Lung (tissue), 12 donors: ENCODE data around the gene RGS8. TPM values are rescaled to one million over a fixed set of nuclear protein-coding genes. Genes with fewer than 3 reads are reported as not detected.

Source experiments
- ATAC-seq: fragments of 200-7000 bp; cut with Tn5 transposase; one replicate; pipeline ENCODE4 v1.9.1; 2020; ENCODE audit warnings: moderate number of reproducible peaks; ENCODE audit not compliant: insufficient read depth, low FRiP score
- DNase-seq, 3 donors: peaks; one replicate each; pipeline ENCODE4 v3.0.0-alpha.2; 2013 to 2017
- H3K27ac ChIP-seq, 2 donors: one replicate each; pipeline ENCODE4 v1.5.1; 2013; ENCODE audit warnings: mild to moderate bottlenecking in 2 of 2, moderate library complexity in 2 of 2, control low read depth in 1 of 2, inconsistent platforms in 1 of 2, low read depth in 1 of 2, low read length in 1 of 2
- H3K27me3 ChIP-seq, 3 donors: one replicate each; pipeline ENCODE4 v1.5.1; 2013; ENCODE audit warnings: low read length in 2 of 3; ENCODE audit not compliant: control insufficient read depth in 3 of 3, insufficient read depth in 3 of 3
- H3K36me3 ChIP-seq, 4 donors: one replicate each; pipeline ENCODE4 v1.5.1; 2013; ENCODE audit warnings: low read length in 4 of 4, mild to moderate bottlenecking in 1 of 4, moderate library complexity in 1 of 4; ENCODE audit not compliant: control insufficient read depth in 4 of 4, insufficient read depth in 4 of 4
- H3K4me1 ChIP-seq, 5 donors: one replicate each; pipeline ENCODE4 v1.5.1; 2013; ENCODE audit warnings: low read length in 5 of 5, mild to moderate bottlenecking in 2 of 5, moderate library complexity in 1 of 5; ENCODE audit not compliant: control insufficient read depth in 5 of 5, insufficient read depth in 5 of 5
- H3K4me3 ChIP-seq: one replicate; pipeline ENCODE4 v1.5.1; 2013; ENCODE audit warnings: mild to moderate bottlenecking, control low read depth, moderate library complexity
- H3K9ac ChIP-seq, 2 donors: one replicate each; pipeline ENCODE4 v1.5.1; 2013; ENCODE audit warnings: low read length in 2 of 2, control low read depth in 1 of 2; ENCODE audit not compliant: insufficient read depth in 1 of 2
- H3K9me3 ChIP-seq, 4 donors: one replicate each; pipeline ENCODE4 v1.5.1; 2013; ENCODE audit warnings: low read length in 3 of 4, mild to moderate bottlenecking in 1 of 4, moderate library complexity in 1 of 4; ENCODE audit not compliant: control insufficient read depth in 4 of 4, insufficient read depth in 3 of 4
- WGBS, 2 donors: extraction: QIAGEN DNeasy Blood & Tissue Kit; methylation state at CpG; one replicate each; pipeline ENCODE4 v1.1.7; 2013; 5-methylcytosine and 5-hydroxymethylcytosine counted together
- polyA plus RNA-seq, 2 donors: library from polyadenylated mRNA; stranded (reverse); fragments of 200-250 nt; gene quantifications; one replicate each; pipeline ENCODE4 v1.2.1, GENCODE V29; 2013
- total RNA-seq, 2 donors: library from RNA; depleted of rRNA in 1 of 2; stranded (reverse); fragments of >200 nt in 1 of 2; gene quantifications; one replicate each; pipeline ENCODE4 v1.2.1, GENCODE V29; 2014 to 2021
- TF ChIP-seq, protein P1 (sequence below): IDR thresholded peaks from 2 replicates; pipeline ENCODE4 v1.5.1; 2012; ENCODE audit warnings: mild to moderate bottlenecking; ENCODE audit errors: control extremely low read depth, extremely low read depth
- donor health status: control.
- donor health status: control.
- donor health status: Bipolar disorder and iron deficiency.
- donor health status: healthy.
- donor health status: DM: yes; HTN: yes; CAD: no.

The RGS8 gene
- total and polyA plus RNA-seq, 4 donors: 0.02 to 0.03 (median 0.02) TPM; not detected in 1

- Histone ChIP-seq H3K27ac (no peak overlapping the region), H3K4me3 (no peak overlapping the region), H3K9me3 (no peaks in the 10 kb centered on the region), H3K27me3 (no peaks in the 10 kb centered on the region), H3K36me3 (no peaks in the 10 kb centered on the region), H3K9ac (no peak overlapping the region), H3K4me1 (no peaks in the 10 kb centered on the region)
- ATAC-seq (no peak), DNase-seq (no peak)
- 53 to 76% methylated on average over 4 of the region's 4 CpGs for WGBS, 2 donors
- TF ChIP-seq, protein P1, sequence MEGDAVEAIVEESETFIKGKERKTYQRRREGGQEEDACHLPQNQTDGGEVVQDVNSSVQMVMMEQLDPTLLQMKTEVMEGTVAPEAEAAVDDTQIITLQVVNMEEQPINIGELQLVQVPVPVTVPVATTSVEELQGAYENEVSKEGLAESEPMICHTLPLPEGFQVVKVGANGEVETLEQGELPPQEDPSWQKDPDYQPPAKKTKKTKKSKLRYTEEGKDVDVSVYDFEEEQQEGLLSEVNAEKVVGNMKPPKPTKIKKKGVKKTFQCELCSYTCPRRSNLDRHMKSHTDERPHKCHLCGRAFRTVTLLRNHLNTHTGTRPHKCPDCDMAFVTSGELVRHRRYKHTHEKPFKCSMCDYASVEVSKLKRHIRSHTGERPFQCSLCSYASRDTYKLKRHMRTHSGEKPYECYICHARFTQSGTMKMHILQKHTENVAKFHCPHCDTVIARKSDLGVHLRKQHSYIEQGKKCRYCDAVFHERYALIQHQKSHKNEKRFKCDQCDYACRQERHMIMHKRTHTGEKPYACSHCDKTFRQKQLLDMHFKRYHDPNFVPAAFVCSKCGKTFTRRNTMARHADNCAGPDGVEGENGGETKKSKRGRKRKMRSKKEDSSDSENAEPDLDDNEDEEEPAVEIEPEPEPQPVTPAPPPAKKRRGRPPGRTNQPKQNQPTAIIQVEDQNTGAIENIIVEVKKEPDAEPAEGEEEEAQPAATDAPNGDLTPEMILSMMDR: no peak
Observed at GRCh38 chr1:182716740-182717720, 32.6 kb upstream of the RGS8 start.

DNA sequence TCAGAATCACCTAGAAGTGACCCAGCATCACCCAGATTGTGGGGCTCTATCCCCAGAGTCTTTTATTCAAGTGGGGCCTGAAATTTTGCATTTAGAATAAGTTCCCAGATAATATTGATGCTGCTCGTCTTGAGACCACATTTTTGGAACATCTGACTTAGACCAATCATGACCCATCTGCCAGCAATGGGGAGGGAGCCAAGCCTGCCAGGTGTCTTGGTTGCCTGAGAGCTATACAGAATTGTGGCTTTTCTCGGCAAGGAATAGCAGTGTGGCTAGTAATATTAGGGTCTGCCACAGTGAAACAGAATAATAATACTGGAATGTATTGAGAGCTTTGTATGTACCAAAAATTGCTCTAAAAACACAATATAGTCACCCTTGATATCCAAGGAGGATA is 31.1 kb upstream of the RGS8 start:
- 45 to 92% methylated on average over 2 of the region's 2 CpGs for WGBS, 2 donors
- no peaks in the 10 kb centered on the region for H3K36me3 ChIP-seq
- ATAC-seq (no peak), DNase-seq (no peak)
- H3K27ac ChIP-seq: no peak overlapping the region
- H3K9ac ChIP-seq: no peak overlapping the region
- no peaks in the 10 kb centered on the region for H3K27me3 ChIP-seq
- H3K9me3 ChIP-seq: no peaks in the 10 kb centered on the region
- H3K4me3 ChIP-seq: no peak overlapping the region
- H3K4me1 ChIP-seq: no peaks in the 10 kb centered on the region
- TF ChIP-seq, protein P1: no peak

DNA sequence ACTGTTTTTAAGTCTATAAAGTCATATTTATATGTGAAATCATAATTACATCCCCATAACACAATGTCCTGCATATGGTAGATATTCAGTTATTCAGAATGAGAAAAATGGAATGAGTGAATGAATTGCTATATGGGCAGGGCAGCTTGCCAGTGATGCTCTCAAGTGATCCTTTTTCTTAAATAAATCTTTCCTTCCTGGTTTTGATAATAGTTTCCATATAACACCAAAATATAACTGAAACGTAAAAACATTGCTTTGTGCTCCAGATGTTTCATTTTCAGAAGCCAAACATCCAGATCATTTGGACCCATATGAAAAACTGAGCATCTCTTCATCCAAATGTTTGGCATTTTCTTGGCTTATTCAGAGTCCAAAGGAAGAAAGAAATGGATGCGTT is 30.2 kb upstream of the RGS8 start:
- Histone ChIP-seq H3K27me3 (no peaks in the 10 kb centered on the region), H3K4me3 (no peak overlapping the region), H3K27ac (no peak overlapping the region), H3K9me3 (no peaks in the 10 kb centered on the region), H3K36me3 (no peaks in the 10 kb centered on the region), H3K4me1 (no peaks in the 10 kb centered on the region), H3K9ac (no peak overlapping the region)
- DNase-seq: no peak
- no peak for ATAC-seq
- TF ChIP-seq, protein P1: no peak
- 84 to 85% methylated on average over 2 of the region's 2 CpGs for WGBS, 2 donors
